H9 (cell line): ENCODE measurements around the gene USP20. TPM values are rescaled to one million over a fixed set of nuclear protein-coding genes. Genes with fewer than 3 reads are reported as not detected.

ENCODE experiments used
- DNase-seq: peaks from one replicate; pipeline ENCODE4 v3.0.0-alpha.2; 2017
- H2AFZ ChIP-seq: one replicate; pipeline ENCODE4 v1.6.1; 2013; ENCODE audit warnings: mild to moderate bottlenecking, low read length, control low read depth, moderate library complexity
- H2AK5ac ChIP-seq: 2 replicates; pipeline ENCODE4 v1.6.1; 2013; ENCODE audit warnings: low read length, control low read depth, mixed read lengths; ENCODE audit not compliant: insufficient read length
- H2BK120ac ChIP-seq: one replicate; pipeline ENCODE4 v1.6.1; 2013; ENCODE audit warnings: low read depth, mild to moderate bottlenecking, low read length, control low read depth, inconsistent platforms; ENCODE audit not compliant: poor library complexity, severe bottlenecking
- H2BK12ac ChIP-seq: 2 replicates; pipeline ENCODE4 v1.6.1; 2013; ENCODE audit warnings: low read length, control low read depth, mixed read lengths, low read depth; ENCODE audit not compliant: insufficient read length
- H2BK15ac ChIP-seq: 2 replicates; pipeline ENCODE4 v1.6.1; 2013; ENCODE audit warnings: low read depth, low read length, control low read depth
- H2BK20ac ChIP-seq: one replicate; pipeline ENCODE4 v1.6.1; 2013; ENCODE audit warnings: low read depth, mild to moderate bottlenecking, low read length, control low read depth, inconsistent platforms; ENCODE audit not compliant: poor library complexity, severe bottlenecking
- H2BK5ac ChIP-seq: 2 replicates; pipeline ENCODE4 v1.6.1; 2013; ENCODE audit warnings: low read length, control low read depth, mixed read lengths; ENCODE audit not compliant: insufficient read length
- H3K14ac ChIP-seq: 2 replicates; pipeline ENCODE4 v1.6.1; 2013; ENCODE audit warnings: low read length, control low read depth; ENCODE audit not compliant: insufficient read depth
- H3K18ac ChIP-seq: 2 replicates; pipeline ENCODE4 v1.6.1; 2013; ENCODE audit warnings: low read depth, mild to moderate bottlenecking, mixed read lengths, low read length, control low read depth; ENCODE audit not compliant: insufficient read length
- H3K23ac ChIP-seq: 2 replicates; pipeline ENCODE4 v1.6.1; 2013; ENCODE audit warnings: low read length, control low read depth, mixed read lengths, low read depth; ENCODE audit not compliant: insufficient read length
- H3K23me2 ChIP-seq: 2 replicates; pipeline ENCODE4 v1.6.1; 2013; ENCODE audit warnings: low read depth, mild to moderate bottlenecking, mixed read lengths, low read length, control low read depth; ENCODE audit not compliant: insufficient read length, poor library complexity, severe bottlenecking
- H3K27ac ChIP-seq: 2 replicates; pipeline ENCODE4 v1.5.1; 2013; ENCODE audit warnings: low read length, control low read depth, mixed read lengths, low read depth; ENCODE audit not compliant: insufficient read length
- H3K27me3 ChIP-seq: 2 replicates; pipeline ENCODE4 v1.6.1; 2013; ENCODE audit warnings: low read length, control low read depth, inconsistent platforms; ENCODE audit not compliant: insufficient read depth
- H3K4ac ChIP-seq: 2 replicates; pipeline ENCODE4 v1.6.1; 2013; ENCODE audit warnings: low read depth, mild to moderate bottlenecking, control low read depth, inconsistent platforms, low read length, moderate library complexity
- H3K4me1 ChIP-seq: 2 replicates; pipeline ENCODE4 v1.6.1; 2013; ENCODE audit warnings: low read length, control low read depth, inconsistent platforms; ENCODE audit not compliant: insufficient read depth
- H3K4me2 ChIP-seq: 2 replicates; pipeline ENCODE4 v1.6.1; 2013; ENCODE audit warnings: low read length, control low read depth, mixed read lengths; ENCODE audit not compliant: insufficient read length, insufficient read depth
- H3K56ac ChIP-seq: 2 replicates; pipeline ENCODE4 v1.6.1; 2013; ENCODE audit warnings: low read depth, mild to moderate bottlenecking, mixed read lengths, low read length, control low read depth; ENCODE audit not compliant: insufficient read length
- H3K79me1 ChIP-seq: 2 replicates; pipeline ENCODE4 v1.6.1; 2013; ENCODE audit warnings: low read depth, mild to moderate bottlenecking, moderate library complexity, low read length, control low read depth, inconsistent platforms; ENCODE audit not compliant: insufficient read depth, poor library complexity, severe bottlenecking
- H3K79me2 ChIP-seq: 2 replicates; pipeline ENCODE4 v1.6.1; 2013; ENCODE audit warnings: low read length, control low read depth, inconsistent platforms; ENCODE audit not compliant: insufficient read depth
- H3K9ac ChIP-seq: 2 replicates; pipeline ENCODE4 v1.6.1; 2013; ENCODE audit warnings: low read length, control low read depth, mixed read lengths; ENCODE audit not compliant: insufficient read length; ENCODE audit errors: extremely low read depth
- H3K9me3 ChIP-seq: one replicate; pipeline ENCODE4 v1.6.1; 2013; ENCODE audit warnings: low read depth, low read length, inconsistent platforms; ENCODE audit not compliant: control insufficient read depth
- H3T11ph ChIP-seq: one replicate; pipeline ENCODE4 v1.6.1; 2013; ENCODE audit warnings: mild to moderate bottlenecking, low read length, control low read depth, inconsistent platforms
- H4K20me1 ChIP-seq: one replicate; pipeline ENCODE4 v1.6.1; 2013; ENCODE audit not compliant: control insufficient read depth, insufficient read length, insufficient read depth
- H4K5ac ChIP-seq: 2 replicates; pipeline ENCODE4 v1.6.1; 2013; ENCODE audit warnings: low read depth, mild to moderate bottlenecking, mixed read lengths, low read length, control low read depth; ENCODE audit not compliant: insufficient read length
- H4K8ac ChIP-seq: replicated peaks from 2 replicates; pipeline ENCODE4 v1.6.1; 2013; ENCODE audit warnings: low read length, control low read depth, mixed read lengths, low read depth; ENCODE audit not compliant: insufficient read length
- H4K91ac ChIP-seq: 2 replicates; pipeline ENCODE4 v1.6.1; 2013; ENCODE audit warnings: low read depth, mild to moderate bottlenecking, moderate library complexity, mixed read lengths, low read length, control low read depth; ENCODE audit not compliant: insufficient read length
- H3K27ac Mint-ChIP-seq, 3 experiments: 2 replicates in 2 of 3; 3 replicates in 1 of 3; pipeline ENCODE4 v1.8.0; 2020 to 2021; ENCODE audit warnings: mixed read lengths in 3 of 3, mild to moderate bottlenecking in 1 of 3, moderate library complexity in 1 of 3
- H3K27me3 Mint-ChIP-seq: 2 replicates; pipeline ENCODE4 v1.8.0; 2021; ENCODE audit warnings: low read depth, mild to moderate bottlenecking, moderate library complexity, mixed read lengths
- H3K36me3 Mint-ChIP-seq, 3 experiments: 2 replicates in 2 of 3; 3 replicates in 1 of 3; pipeline ENCODE4 v1.8.0; 2020 to 2021; ENCODE audit warnings: low read depth in 3 of 3, mixed read lengths in 3 of 3; ENCODE audit not compliant: insufficient read depth in 1 of 3
- H3K4me1 Mint-ChIP-seq, 2 experiments: 2 replicates each; pipeline ENCODE4 v1.8.0; 2020; ENCODE audit warnings: mixed read lengths in 2 of 2
- H3K4me3 Mint-ChIP-seq, 2 experiments: 2 replicates in 1 of 2; 3 replicates in 1 of 2; pipeline ENCODE4 v1.8.0; 2020 to 2021; ENCODE audit warnings: mild to moderate bottlenecking in 2 of 2, mixed read lengths in 2 of 2, moderate library complexity in 1 of 2
- H3K9me3 Mint-ChIP-seq, 2 experiments: 2 replicates in 1 of 2; 3 replicates in 1 of 2; pipeline ENCODE4 v1.8.0; 2020; ENCODE audit warnings: mild to moderate bottlenecking in 2 of 2, mixed read lengths in 2 of 2, moderate library complexity in 1 of 2
- WGBS: extraction: QIAGEN DNeasy Blood & Tissue Kit; methylation state at CpG from one replicate; pipeline ENCODE4 v1.1.7; 2013; ENCODE audit warnings: missing lambda C conversion rate, low lambda C conversion rate, mixed read lengths; ENCODE audit not compliant: insufficient read length; ENCODE audit errors: extremely low coverage; 5-methylcytosine and 5-hydroxymethylcytosine counted together
- total RNA-seq: library from RNA; stranded (reverse); gene quantifications from 2 replicates; pipeline ENCODE4 v1.2.1, GENCODE V29; 2021
- TF ChIP-seq, protein P1 (sequence below): fragments of 200-600 bp; sonication (generic); conservative IDR thresholded peaks from 3 replicates; pipeline ENCODE4 v1.8.0; 2021; ENCODE audit warnings: antibody characterized with exemption, mild to moderate bottlenecking

USP20 gene
- total RNA-seq, 1 experiment from 2014 or later, result 20.9 TPM

DNA sequence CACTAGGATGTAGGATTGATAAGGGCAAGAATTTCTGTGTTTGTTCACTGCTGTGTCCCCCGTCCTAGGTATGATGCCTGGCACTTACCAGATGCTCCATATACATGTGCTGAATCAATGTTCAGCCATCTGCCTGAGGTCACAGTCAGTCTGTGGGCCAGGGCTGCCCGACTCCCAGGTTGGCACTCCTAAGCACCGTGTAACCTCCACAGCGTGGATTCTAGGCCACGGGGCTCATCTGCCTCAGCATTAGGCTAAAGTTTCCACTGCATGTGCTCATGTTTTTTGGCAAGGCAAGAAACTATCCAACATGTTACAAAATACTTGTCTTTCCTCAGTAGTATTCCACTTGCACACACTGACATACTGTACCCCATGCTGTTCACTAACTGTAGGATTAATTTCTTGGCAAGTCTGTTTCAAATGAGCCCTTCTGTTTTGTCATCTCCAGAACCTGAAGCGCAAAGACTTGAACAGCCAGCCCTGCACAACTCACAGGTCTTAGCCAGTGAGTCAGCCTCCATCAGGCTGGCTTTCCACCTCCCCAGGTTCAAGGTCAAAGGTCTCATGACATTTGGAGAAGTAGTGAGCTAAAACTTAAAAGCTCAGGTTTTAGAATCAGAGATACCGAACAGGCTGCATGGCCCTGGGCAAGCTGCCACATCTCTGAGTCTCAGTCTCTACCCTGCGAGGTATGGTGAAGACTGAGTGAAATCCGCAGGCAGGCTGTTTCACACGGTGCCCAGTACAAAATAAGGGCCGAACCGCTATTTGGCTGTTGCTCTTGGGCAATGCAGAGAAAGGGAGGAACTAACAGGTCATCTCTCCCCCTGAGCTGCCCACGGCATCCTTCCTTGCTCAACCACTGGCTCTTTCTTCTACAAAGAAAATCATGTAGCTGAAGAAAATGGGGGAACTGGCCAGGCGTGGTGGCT lies 18.5 kb upstream of the USP20 start:
- Histone ChIP-seq H3K4ac (no peak overlapping the region), H4K8ac (no peak overlapping the region), H2BK5ac (no peak overlapping the region), H4K20me1 (no peaks in the 10 kb centered on the region), H3K27me3 (no peaks in the 10 kb centered on the region), H2AK5ac (no peak overlapping the region), H3T11ph (no peak overlapping the region), H3K4me1 (no peaks in the 10 kb centered on the region), H3K23me2 (no peaks in the 10 kb centered on the region), H3K27ac (no peak overlapping the region), H3K14ac (no peak overlapping the region), H3K23ac (no peak overlapping the region), H3K18ac (no peak overlapping the region), H3K56ac (no peak overlapping the region), H3K4me2 (no peak overlapping the region), H4K91ac (no peak overlapping the region), H2BK120ac (no peak overlapping the region), H3K79me2 (no peaks in the 10 kb centered on the region), H4K5ac (no peak overlapping the region), H2BK15ac (no peak overlapping the region), H3K9me3 (no peaks in the 10 kb centered on the region), H2BK12ac (no peak overlapping the region), H2AFZ (no peak overlapping the region), H2BK20ac (no peak overlapping the region), H3K9ac (no peak overlapping the region), H3K79me1 (no peaks in the 10 kb centered on the region)
- Mint-ChIP-seq H3K27me3 (no peaks in the 10 kb centered on the region; the same call in 1 of the 2 replicates), H3K36me3 (peaks cover 32 to 85% (median 69%) of the 10 kb centered on the region in 3 experiments), H3K4me3 (no peak overlapping the region), H3K9me3 (no peaks in the 10 kb centered on the region), H3K4me1 (no peaks in the 10 kb centered on the region), H3K27ac (no peak overlapping the region)
- TF ChIP-seq, protein P1, sequence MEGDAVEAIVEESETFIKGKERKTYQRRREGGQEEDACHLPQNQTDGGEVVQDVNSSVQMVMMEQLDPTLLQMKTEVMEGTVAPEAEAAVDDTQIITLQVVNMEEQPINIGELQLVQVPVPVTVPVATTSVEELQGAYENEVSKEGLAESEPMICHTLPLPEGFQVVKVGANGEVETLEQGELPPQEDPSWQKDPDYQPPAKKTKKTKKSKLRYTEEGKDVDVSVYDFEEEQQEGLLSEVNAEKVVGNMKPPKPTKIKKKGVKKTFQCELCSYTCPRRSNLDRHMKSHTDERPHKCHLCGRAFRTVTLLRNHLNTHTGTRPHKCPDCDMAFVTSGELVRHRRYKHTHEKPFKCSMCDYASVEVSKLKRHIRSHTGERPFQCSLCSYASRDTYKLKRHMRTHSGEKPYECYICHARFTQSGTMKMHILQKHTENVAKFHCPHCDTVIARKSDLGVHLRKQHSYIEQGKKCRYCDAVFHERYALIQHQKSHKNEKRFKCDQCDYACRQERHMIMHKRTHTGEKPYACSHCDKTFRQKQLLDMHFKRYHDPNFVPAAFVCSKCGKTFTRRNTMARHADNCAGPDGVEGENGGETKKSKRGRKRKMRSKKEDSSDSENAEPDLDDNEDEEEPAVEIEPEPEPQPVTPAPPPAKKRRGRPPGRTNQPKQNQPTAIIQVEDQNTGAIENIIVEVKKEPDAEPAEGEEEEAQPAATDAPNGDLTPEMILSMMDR, result no peak
- DNase-seq, result no peak
- WGBS, result no CpG with 5 or more reads among the region's 14 CpGs
